Adrenal gland (tissue), 12 donors: Measurements from ENCODE around the gene DOK7. TPM values are rescaled to one million over a fixed set of nuclear protein-coding genes. Genes with fewer than 3 reads are reported as not detected.

Experiments
- DNase-seq, 7 donors: peaks; one replicate each; pipeline ENCODE4 v3.0.0-alpha.2; 2019 to 2020
- H3K27ac ChIP-seq, 5 donors: fragments of 200-600 bp; sonication (generic) in 4 of 5; 1 replicate in 3 of 5; 2 replicates in 2 of 5; pipeline versions ENCODE4 v1.5.1 to v1.8.0; 2016 to 2020; ENCODE audit warnings: mild to moderate bottlenecking in 1 of 5
- H3K27me3 ChIP-seq: fragments of 200-600 bp; 2 replicates; pipeline ENCODE4 v1.8.0; 2021
- H3K36me3 ChIP-seq, 2 donors: fragments of 200-600 bp; replicated peaks in 1 of 2; 1 replicate in 1 of 2; 2 replicates in 1 of 2; pipeline versions ENCODE4 v1.5.1 to v1.8.0; 2018 to 2022
- H3K4me1 ChIP-seq, 2 donors: fragments of 200-600 bp; replicated peaks in 1 of 2; 1 replicate in 1 of 2; 2 replicates in 1 of 2; pipeline versions ENCODE4 v1.5.1 to v1.8.0; 2018 to 2021
- H3K4me3 ChIP-seq, 4 donors: fragments of 200-600 bp; sonication (generic) in 3 of 4; one replicate each; pipeline ENCODE4 v1.5.1; 2016 to 2018
- H3K9me3 ChIP-seq, 3 donors: fragments of 200-600 bp; sonication (generic) in 1 of 3; replicated peaks in 1 of 3; 1 replicate in 2 of 3; 2 replicates in 1 of 3; pipeline versions ENCODE4 v1.5.1 to v1.8.0; 2016 to 2021
- POLR2A ChIP-seq, 2 donors: fragments of 450-650 bp; IDR thresholded peaks; one replicate each; pipeline ENCODE4 v1.6.1; 2017; ENCODE audit warnings: antibody characterized with exemption in 2 of 2, mild to moderate bottlenecking in 2 of 2, moderate library complexity in 1 of 2
- WGBS, 4 donors: extraction: QIAGEN DNeasy Blood & Tissue Kit in 2 of 4; methylation state at CpG; one replicate each; pipeline versions ENCODE4 v1.1.5 to v1.1.7; 2013 to 2017; 5-methylcytosine and 5-hydroxymethylcytosine counted together
- intact Hi-C, 2 donors: fragments of 100-400 bp; cut with DNase I; formaldehyde crosslinking; loops; one replicate each; pipeline versions ENCODE4 v1.14.1 to v1.15.0; 2022 to 2023
- polyA plus RNA-seq, 3 donors: library from polyadenylated mRNA; stranded (reverse); fragments of 200-250 nt in 2 of 3; fragments of 350-450 nt in 1 of 3; fragmentation: Illumina TruSeq in 1 of 3; extraction: RNeasy Lipid Tissue Mini Kit (QIAGEN cat#74804) in 1 of 3; gene quantifications; one replicate each; pipeline ENCODE4 v1.2.3, GENCODE V29; 2013 to 2014
- total RNA-seq, 9 donors: library from RNA; depleted of rRNA in 4 of 9; stranded (reverse); fragments of >200 nt in 4 of 9; fragments of 120-200 nt in 1 of 9; fragmentation: NEBNext Ultra II Directional in 1 of 9; extraction: Animal tissue kit (Norgen Biotek cat#: 25700) in 1 of 9; gene quantifications; one replicate each; pipeline versions ENCODE4 v1.1.0 to v1.2.4, GENCODE V29; 2013 to 2023
- TF ChIP-seq, protein P1 (sequence below), 6 experiments: fragments of 450-650 bp in 4 of 6; fragments of 200-600 bp in 2 of 6; sonication (generic) in 1 of 6; IDR thresholded peaks; 1 replicate in 5 of 6; 2 replicates in 1 of 6; pipeline versions ENCODE4 v1.5.1 to v1.8.0; 2016 to 2021; ENCODE audit warnings: antibody characterized with exemption in 6 of 6, mild to moderate bottlenecking in 2 of 6, moderate library complexity in 1 of 6
- donor health status: healthy with polysubstance abuse.
- donor health status: Bipolar disorder and iron deficiency.
- donor health status: DM: yes; HTN: yes; CAD: no.
- donor health status: DM: no; HTN: no; CAD: no.
- donor health status: DM: no; HTN: no; CAD: no.
- donor health status: DM: yes; HTN: yes; CAD: no.

DOK7 gene
- total and polyA plus RNA-seq, 12 donors: 0.18 to 4.2 (median 1.1) TPM; not detected in 1

DNA sequence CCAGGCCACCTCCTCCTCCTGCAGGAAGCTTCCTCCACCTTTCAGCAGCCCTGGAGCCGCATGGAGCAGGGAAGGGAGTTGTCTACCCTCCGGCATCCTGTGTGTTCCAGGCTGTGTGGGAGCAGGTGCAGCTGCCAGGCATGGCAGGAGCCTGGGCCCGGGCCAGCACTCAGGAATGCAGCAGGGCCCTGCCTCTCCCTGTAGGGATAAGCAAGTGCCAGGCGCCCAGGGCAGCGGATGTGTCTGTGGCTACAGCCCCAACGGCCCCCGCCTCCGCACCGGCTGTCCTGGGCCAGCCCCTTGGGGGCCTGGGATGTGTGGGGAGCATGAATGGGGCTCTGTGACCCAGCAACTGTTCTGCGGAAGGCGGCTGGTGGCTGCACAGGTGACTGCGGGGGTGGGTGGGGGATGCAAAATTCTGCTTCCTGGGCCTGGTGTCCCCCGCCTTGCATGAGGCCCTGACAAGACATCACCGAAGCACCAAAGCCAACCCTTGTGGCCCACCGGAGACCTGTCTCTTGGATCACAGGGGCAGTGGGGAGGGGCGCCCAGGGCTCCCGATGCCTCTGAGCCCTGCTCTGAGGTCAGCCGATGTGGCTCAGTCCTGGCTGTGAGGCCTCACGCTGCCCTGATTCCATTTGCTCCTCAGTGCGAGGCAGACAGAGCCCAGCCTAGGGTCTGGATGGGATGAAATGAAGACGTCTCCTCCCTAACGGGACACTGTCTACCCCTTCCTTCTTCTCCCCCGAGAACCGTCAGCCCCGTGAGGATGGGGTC lies 1.4 kb upstream of the DOK7 start:
- Histone ChIP-seq H3K27me3 (no peaks in the 10 kb centered on the region), H3K36me3 (no peaks in the 10 kb centered on the region), H3K27ac (peak overlapping the region in 1 of 5 donors; percentile 40), H3K4me3 (no peak overlapping the region), H3K4me1 (peaks cover 9% of the 10 kb centered on the region in 2 donors), H3K9me3 (no peaks in the 10 kb centered on the region)
- intact Hi-C loops: no loop called here
- peak in 6 of 7 donors; percentile 49 to 81 (median 80) for DNase-seq
- 64 to 77% (median 73%) methylated on average over 8 to 25 of the region's 25 CpGs for WGBS, 4 donors
- TF ChIP-seq, protein P1, sequence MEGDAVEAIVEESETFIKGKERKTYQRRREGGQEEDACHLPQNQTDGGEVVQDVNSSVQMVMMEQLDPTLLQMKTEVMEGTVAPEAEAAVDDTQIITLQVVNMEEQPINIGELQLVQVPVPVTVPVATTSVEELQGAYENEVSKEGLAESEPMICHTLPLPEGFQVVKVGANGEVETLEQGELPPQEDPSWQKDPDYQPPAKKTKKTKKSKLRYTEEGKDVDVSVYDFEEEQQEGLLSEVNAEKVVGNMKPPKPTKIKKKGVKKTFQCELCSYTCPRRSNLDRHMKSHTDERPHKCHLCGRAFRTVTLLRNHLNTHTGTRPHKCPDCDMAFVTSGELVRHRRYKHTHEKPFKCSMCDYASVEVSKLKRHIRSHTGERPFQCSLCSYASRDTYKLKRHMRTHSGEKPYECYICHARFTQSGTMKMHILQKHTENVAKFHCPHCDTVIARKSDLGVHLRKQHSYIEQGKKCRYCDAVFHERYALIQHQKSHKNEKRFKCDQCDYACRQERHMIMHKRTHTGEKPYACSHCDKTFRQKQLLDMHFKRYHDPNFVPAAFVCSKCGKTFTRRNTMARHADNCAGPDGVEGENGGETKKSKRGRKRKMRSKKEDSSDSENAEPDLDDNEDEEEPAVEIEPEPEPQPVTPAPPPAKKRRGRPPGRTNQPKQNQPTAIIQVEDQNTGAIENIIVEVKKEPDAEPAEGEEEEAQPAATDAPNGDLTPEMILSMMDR (IDR thresholded peaks at IDR 0.05): no peak
- no peak for TF ChIP-seq POLR2A (IDR thresholded peaks at IDR 0.05)

DNA sequence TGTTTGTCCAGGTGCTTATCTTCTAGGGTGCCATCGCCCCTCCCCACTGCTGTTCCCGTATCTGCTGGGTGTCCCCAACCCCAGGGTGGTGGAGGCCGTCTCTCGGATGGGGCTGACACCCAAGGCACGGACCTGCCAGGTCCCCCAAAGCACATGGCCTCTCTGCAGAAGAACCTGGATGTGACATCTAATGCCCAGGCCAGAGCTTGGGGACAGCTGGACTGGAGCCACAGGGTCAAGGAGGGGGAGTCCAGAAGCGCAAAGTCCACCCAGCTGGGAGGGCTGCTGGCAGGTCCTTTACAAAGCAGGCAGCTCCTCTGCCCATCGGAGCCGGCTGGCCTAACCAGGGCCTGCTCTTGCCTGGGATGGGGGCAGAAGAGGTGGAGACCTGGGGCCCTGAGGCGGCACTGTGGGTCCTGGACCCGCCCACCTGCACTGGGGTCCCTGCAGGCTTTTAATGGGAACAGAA lies 751 bp upstream of the DOK7 start:
- no peak for TF ChIP-seq POLR2A (IDR thresholded peaks at IDR 0.05)
- TF ChIP-seq, protein P1 (IDR thresholded peaks at IDR 0.05): no peak
- intact Hi-C loops: no loop called here
- no peak overlapping the region for H3K4me3 ChIP-seq
- DNase-seq: no peak
- no peaks in the 10 kb centered on the region for H3K36me3 ChIP-seq
- H3K27ac ChIP-seq: no peak overlapping the region
- no peaks in the 10 kb centered on the region for H3K27me3 ChIP-seq
- no peaks in the 10 kb centered on the region for H3K9me3 ChIP-seq
- peaks cover 9% of the 10 kb centered on the region in 2 donors for H3K4me1 ChIP-seq
- 81 to 88% (median 85%) methylated on average over 7 to 10 of the region's 10 CpGs for WGBS, 4 donors

- TF ChIP-seq, protein P1 (IDR thresholded peaks at IDR 0.05): no peak
- TF ChIP-seq POLR2A (IDR thresholded peaks at IDR 0.05): no peak
- WGBS, 4 donors: 45 to 100% (median 60%) methylated on average over 2 to 43 of the region's 43 CpGs
- peak overlapping the region in 2 of 4 donors; percentile 32 to 59 for H3K4me3 ChIP-seq
- H3K27ac ChIP-seq: no peak overlapping the region
- intact Hi-C loops: no loop called here
- H3K9me3 ChIP-seq: no peaks in the 10 kb centered on the region
- no peaks in the 10 kb centered on the region for H3K27me3 ChIP-seq
- no peak for DNase-seq
- no peaks in the 10 kb centered on the region for H3K36me3 ChIP-seq
- H3K4me1 ChIP-seq: peaks cover 9% of the 10 kb centered on the region in 2 donors
These were observed 646 bp downstream of the DOK7 start for GRCh38 chr4:3463556-3464348.

- intact Hi-C loops: no loop called here
- Histone ChIP-seq H3K9me3 (no peaks in the 10 kb centered on the region), H3K27me3 (no peaks in the 10 kb centered on the region), H3K4me1 (peaks cover 9% of the 10 kb centered on the region in 2 donors), H3K27ac (no peak overlapping the region), H3K4me3 (no peak overlapping the region), H3K36me3 (no peaks in the 10 kb centered on the region)
- no peak for DNase-seq
- 83 to 94% (median 92%) methylated on average over 4 to 15 of the region's 15 CpGs for WGBS, 4 donors
- TF ChIP-seq, protein P1 (IDR thresholded peaks at IDR 0.05): no peak
- no peak for TF ChIP-seq POLR2A (IDR thresholded peaks at IDR 0.05)
These were observed 1.3 kb downstream of the DOK7 start for GRCh38 chr4:3464349-3464905.
